Smooth muscle cell (in vitro differentiated cells): Measurements from ENCODE around the gene MPZL2. TPM values are rescaled to one million over a fixed set of nuclear protein-coding genes. Genes with fewer than 3 reads are reported as not detected.

Experiments
- DNase-seq: peaks from one replicate; lab custom pipeline; 2025; ENCODE audit not compliant: unreplicated experiment; lab: John Stamatoyannopoulos, UW
- H2AFZ ChIP-seq: fragments of 200-600 bp; sonication (generic); 2 replicates; pipeline ENCODE4 v1.6.0; 2016; ENCODE audit warnings: antibody characterized with exemption, low read depth, mild to moderate bottlenecking
- H3F3A ChIP-seq: fragments of 200-600 bp; sonication (generic); 2 replicates; pipeline ENCODE4 v1.6.0; 2017; ENCODE audit warnings: antibody characterized with exemption, low read depth
- H3K27ac ChIP-seq: fragments of 200-600 bp; sonication (generic); 2 replicates; pipeline ENCODE4 v1.5.1; 2016; ENCODE audit warnings: low read depth, mild to moderate bottlenecking
- H3K27me3 ChIP-seq: fragments of 200-600 bp; sonication (generic); 2 replicates; pipeline ENCODE4 v1.6.1; 2016; ENCODE audit warnings: low read depth, mild to moderate bottlenecking
- H3K36me3 ChIP-seq: fragments of 200-600 bp; sonication (generic); 2 replicates; pipeline ENCODE4 v1.5.1; 2016; ENCODE audit warnings: low read depth
- H3K4me1 ChIP-seq: fragments of 200-600 bp; sonication (generic); 2 replicates; pipeline ENCODE4 v1.5.1; 2016; ENCODE audit warnings: low read depth
- H3K4me2 ChIP-seq: fragments of 200-600 bp; sonication (generic); 2 replicates; pipeline ENCODE4 v1.6.0; 2016; ENCODE audit warnings: mild to moderate bottlenecking
- H3K4me3 ChIP-seq: fragments of 200-600 bp; sonication (generic); 2 replicates; pipeline ENCODE4 v1.5.1; 2016; ENCODE audit warnings: mild to moderate bottlenecking
- H3K79me2 ChIP-seq: fragments of 200-600 bp; sonication (generic); 2 replicates; pipeline ENCODE4 v1.6.0; 2016; ENCODE audit warnings: low read depth, mild to moderate bottlenecking
- H3K9ac ChIP-seq: fragments of 200-600 bp; sonication (generic); 2 replicates; pipeline ENCODE4 v1.6.0; 2016; ENCODE audit warnings: low read depth
- H3K9me3 ChIP-seq: fragments of 200-600 bp; sonication (generic); replicated peaks from 2 replicates; pipeline ENCODE4 v1.5.1; 2016; ENCODE audit warnings: low read depth
- H4K20me1 ChIP-seq: fragments of 200-600 bp; sonication (generic); 2 replicates; pipeline ENCODE4 v1.6.0; 2016; ENCODE audit warnings: low read depth
- CTCF ChIP-seq: fragments of 200-600 bp; sonication (generic); IDR thresholded peaks from 2 replicates; pipeline ENCODE4 v1.5.1; 2017; ENCODE audit warnings: borderline replicate concordance, mild to moderate bottlenecking, antibody characterized with exemption; ENCODE audit not compliant: insufficient read depth, poor library complexity, severe bottlenecking
- WGBS: methylation state at CpG from one replicate; pipeline ENCODE4 v1.1.7; 2016; ENCODE audit warnings: low lambda C conversion rate; 5-methylcytosine and 5-hydroxymethylcytosine counted together
- polyA plus RNA-seq: library from polyadenylated mRNA; unstranded; fragments of >200 nt; fragmentation: Nextera tagmentation; extraction: Ambion mirVana; gene quantifications from 2 replicates; pipeline ENCODE4 v1.2.1, GENCODE V29; 2016
- total RNA-seq: library from RNA; depleted of rRNA; stranded (reverse); fragments of >200 nt; gene quantifications from 2 replicates; pipeline ENCODE4 v1.2.3, GENCODE V29; 2014

Gene MPZL2
- total and polyA plus RNA-seq, 2 experiments from 2014 or later: 5.5 to 53.9 TPM

- 69% methylated on average over 9 of the region's 9 CpGs for WGBS
- no peak for DNase-seq
- peak overlapping the region; percentile 5 for H3K9ac ChIP-seq
- peaks cover 37% of the 10 kb centered on the region for H3K27me3 ChIP-seq
- H3K27ac ChIP-seq: peak overlapping the region; percentile 80
- H3K36me3 ChIP-seq: no peaks in the 10 kb centered on the region
- no peak overlapping the region for H2AFZ ChIP-seq
- H4K20me1 ChIP-seq: no peaks in the 10 kb centered on the region
- no peak for TF ChIP-seq CTCF
- H3K79me2 ChIP-seq: no peaks in the 10 kb centered on the region
- no peak overlapping the region for H3K4me3 ChIP-seq
- no peaks in the 10 kb centered on the region for H3K9me3 ChIP-seq
- H3K4me1 ChIP-seq: no peaks in the 10 kb centered on the region
- no peak overlapping the region for H3K4me2 ChIP-seq
- H3F3A ChIP-seq: no peaks in the 10 kb centered on the region
Measured at GRCh38 chr11:118240999-118241763, 22.9 kb downstream of the MPZL2 start.

- no peaks in the 10 kb centered on the region for H4K20me1 ChIP-seq
- H3K27me3 ChIP-seq: peaks cover 40% of the 10 kb centered on the region
- no peaks in the 10 kb centered on the region for H3F3A ChIP-seq
- no peak overlapping the region for H3K4me3 ChIP-seq
- no peaks in the 10 kb centered on the region for H3K4me1 ChIP-seq
- 91% methylated on average over 5 of the region's 5 CpGs for WGBS
- DNase-seq: no peak
- no peak overlapping the region for H3K9ac ChIP-seq
- H3K4me2 ChIP-seq: no peak overlapping the region
- H3K27ac ChIP-seq: no peak overlapping the region
- H2AFZ ChIP-seq: no peak overlapping the region
- no peaks in the 10 kb centered on the region for H3K36me3 ChIP-seq
- H3K79me2 ChIP-seq: no peaks in the 10 kb centered on the region
- no peaks in the 10 kb centered on the region for H3K9me3 ChIP-seq
- TF ChIP-seq CTCF: no peak
Measured at GRCh38 chr11:118239509-118240205, 24.4 kb downstream of the MPZL2 start.

- Histone ChIP-seq H3K9ac (no peak overlapping the region), H3K79me2 (no peaks in the 10 kb centered on the region), H3F3A (no peaks in the 10 kb centered on the region), H3K27me3 (peaks cover 40% of the 10 kb centered on the region), H3K27ac (no peak overlapping the region), H3K4me1 (no peaks in the 10 kb centered on the region), H3K36me3 (no peaks in the 10 kb centered on the region), H3K4me3 (no peak overlapping the region), H3K9me3 (no peaks in the 10 kb centered on the region), H4K20me1 (no peaks in the 10 kb centered on the region), H2AFZ (no peak overlapping the region), H3K4me2 (no peak overlapping the region)
- 74% methylated on average over 1 of the region's 1 CpG for WGBS
- TF ChIP-seq CTCF: no peak
- DNase-seq: no peak
Measured at GRCh38 chr11:118238929-118239328, 25.2 kb downstream of the MPZL2 start.
